Measurements from ENCODE around the gene PTPRT.

Gene PTPRT

DNA sequence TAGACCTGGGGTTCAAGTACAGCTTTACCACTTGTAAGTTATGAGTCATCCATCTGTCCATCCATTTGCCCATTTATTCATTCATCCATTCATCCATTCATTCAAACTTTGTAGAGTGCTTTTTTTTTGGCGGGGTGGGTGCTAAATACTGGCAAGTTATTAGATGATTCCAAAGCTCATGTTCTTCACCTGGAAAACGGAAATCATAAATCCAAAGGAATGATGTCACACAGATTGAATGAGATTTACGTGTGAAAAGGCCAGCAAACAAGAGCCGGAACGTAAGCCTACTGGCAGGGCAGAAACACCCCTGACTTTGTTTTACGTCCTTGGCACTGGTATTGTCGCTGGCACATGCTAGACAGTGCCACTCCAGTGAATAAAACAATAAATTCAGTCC is 1090.6 kb downstream of the PTPRT start:
- in situ Hi-C loops (cut with MboI; ENCODE audit: low sequenced_read_pairs), result no loop called here

- in situ Hi-C loops (cut with MboI; ENCODE audit: low sequenced_read_pairs), result no loop called here
Observed at GRCh38 chr20:42098418-42098817, 1091.3 kb downstream of the PTPRT start.

GRCh38 chr20:42097741-42098140 is 1092.0 kb downstream of the PTPRT start:
- in situ Hi-C loops (cut with MboI; ENCODE audit: low sequenced_read_pairs), result no loop called here

DNA sequence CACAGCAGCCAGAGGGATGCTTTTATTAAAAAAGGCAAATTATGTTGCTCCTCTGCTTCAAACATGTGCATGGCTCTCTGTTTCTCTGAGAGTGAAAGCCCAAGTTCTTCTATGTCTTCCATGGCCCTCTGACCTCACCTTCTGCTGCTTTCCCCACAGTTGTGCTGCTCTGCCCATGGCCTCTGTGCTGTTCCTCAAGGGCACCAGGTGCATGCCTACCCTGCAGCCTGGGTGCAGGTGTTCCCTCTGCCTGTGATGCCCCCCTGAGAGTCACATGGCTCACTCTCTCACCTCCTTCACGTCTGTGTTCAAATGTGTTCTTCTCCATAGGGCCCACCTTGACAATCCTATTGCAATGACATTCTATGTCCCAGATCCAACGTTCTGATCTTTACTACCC is 1094.5 kb downstream of the PTPRT start:
- in situ Hi-C loops (cut with MboI; ENCODE audit: low sequenced_read_pairs), result no loop called here

GRCh38 chr20:42093542-42094440 is 1095.9 kb downstream of the PTPRT start:
- in situ Hi-C loops (cut with MboI; ENCODE audit: low sequenced_read_pairs), result no loop called here

GRCh38 chr20:42093041-42093440 is 1096.7 kb downstream of the PTPRT start:
- in situ Hi-C loops (cut with MboI; ENCODE audit: low sequenced_read_pairs), result no loop called here

- in situ Hi-C loops (cut with MboI; ENCODE audit: low sequenced_read_pairs), result no loop called here
Observed at GRCh38 chr20:42085366-42085765, 1104.3 kb downstream of the PTPRT start.

GRCh38 chr20:42083280-42083679 is 1106.4 kb downstream of the PTPRT start:
- in situ Hi-C loops (cut with MboI; ENCODE audit: low sequenced_read_pairs), result no loop called here

DNA sequence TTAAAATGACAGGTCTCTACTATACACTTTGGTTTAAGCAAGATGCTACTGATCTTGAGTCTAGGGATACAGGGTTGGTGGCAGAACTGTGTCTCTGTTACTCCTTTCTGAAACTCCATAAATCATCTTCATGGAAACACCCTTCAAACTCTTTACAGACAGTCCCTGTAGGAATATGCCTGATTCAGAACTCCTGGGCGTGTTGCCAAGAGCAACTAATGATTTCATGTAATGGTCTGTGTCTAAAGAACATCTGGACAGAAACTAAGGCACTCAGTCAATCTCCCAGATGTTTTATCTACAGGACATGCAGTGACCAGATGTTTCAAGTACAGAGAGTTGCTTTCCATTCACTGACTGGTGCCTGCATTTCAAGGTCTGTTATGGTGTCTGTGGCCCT is 1107.1 kb downstream of the PTPRT start:
- in situ Hi-C loops (cut with MboI; ENCODE audit: low sequenced_read_pairs), result no loop called here

- in situ Hi-C loops (cut with MboI; ENCODE audit: low sequenced_read_pairs), result no loop called here
Observed at GRCh38 chr20:42080956-42081355, 1108.8 kb downstream of the PTPRT start.

GRCh38 chr20:42074944-42075343 is 1114.8 kb downstream of the PTPRT start:
- in situ Hi-C loops (cut with MboI; ENCODE audit: low sequenced_read_pairs), result no loop called here

DNA sequence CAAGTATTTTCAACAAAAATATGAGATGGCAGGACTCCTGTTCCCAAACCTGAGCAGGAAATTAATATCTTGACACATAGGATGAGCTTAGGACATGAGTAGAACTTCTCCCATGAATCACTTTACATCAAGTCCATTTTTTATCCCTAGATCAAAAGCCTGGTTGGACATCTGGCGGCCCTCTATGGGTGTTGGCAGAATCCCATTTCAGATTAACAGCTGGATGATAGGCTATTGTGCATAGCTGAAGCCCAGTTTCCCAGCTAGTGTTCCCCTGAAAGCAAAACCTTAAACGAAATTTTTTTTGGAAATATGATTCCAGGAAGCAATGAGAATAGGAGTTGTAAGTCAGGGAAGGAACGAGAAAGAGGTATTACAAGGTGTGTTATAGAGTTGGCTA is 1122.1 kb downstream of the PTPRT start:
- in situ Hi-C loops (cut with MboI; ENCODE audit: low sequenced_read_pairs), result no loop called here

- in situ Hi-C loops (cut with MboI; ENCODE audit: low sequenced_read_pairs), result no loop called here
Observed at GRCh38 chr20:42067174-42067573, 1122.5 kb downstream of the PTPRT start.

GRCh38 chr20:42063141-42063540 is 1126.6 kb downstream of the PTPRT start:
- in situ Hi-C loops (cut with MboI; ENCODE audit: low sequenced_read_pairs), result no loop called here

DNA sequence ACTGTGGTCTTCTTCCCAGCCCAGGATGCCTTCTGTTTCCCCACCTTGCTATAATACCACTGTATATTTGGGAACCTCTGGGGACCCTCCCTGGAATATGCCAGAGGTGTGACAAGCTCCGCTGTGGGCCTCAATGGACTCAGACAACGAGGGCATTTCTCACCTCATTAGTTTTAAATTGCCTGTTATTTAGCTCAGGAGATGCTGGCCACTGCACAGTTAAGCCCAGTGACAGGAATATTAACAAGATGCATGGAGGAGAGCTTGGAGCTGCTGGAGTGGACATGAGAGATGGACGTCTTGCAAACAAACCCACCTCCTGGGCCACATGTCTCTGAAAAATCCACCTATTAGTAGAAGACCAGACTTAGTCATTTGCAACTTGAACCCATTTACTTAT is 1136.4 kb downstream of the PTPRT start:
- in situ Hi-C loops (cut with MboI; ENCODE audit: low sequenced_read_pairs), result no loop called here

DNA sequence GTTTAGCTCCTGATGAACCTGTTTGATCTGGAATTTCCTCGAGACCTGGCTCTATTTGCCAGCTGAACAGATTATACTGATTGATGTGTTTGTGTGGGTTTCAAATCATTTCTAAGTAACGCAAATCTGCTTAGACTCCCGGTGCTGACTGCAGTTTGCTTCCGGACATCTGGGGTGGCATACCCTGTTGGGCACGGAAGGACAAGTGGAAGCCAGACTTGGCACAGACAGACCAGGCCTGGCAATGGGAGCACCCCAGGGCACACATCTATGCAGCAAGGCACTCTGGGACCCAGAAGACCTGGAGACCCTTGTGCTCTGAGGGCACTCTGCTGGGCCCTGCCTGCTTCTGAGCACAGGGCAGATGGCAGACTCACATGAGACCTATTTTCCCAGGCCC is 1137.8 kb downstream of the PTPRT start:
- in situ Hi-C loops (cut with MboI; ENCODE audit: low sequenced_read_pairs), result no loop called here

- in situ Hi-C loops (cut with MboI; ENCODE audit: low sequenced_read_pairs), result no loop called here
Observed at GRCh38 chr20:42046371-42047085, 1143.2 kb downstream of the PTPRT start.

DNA sequence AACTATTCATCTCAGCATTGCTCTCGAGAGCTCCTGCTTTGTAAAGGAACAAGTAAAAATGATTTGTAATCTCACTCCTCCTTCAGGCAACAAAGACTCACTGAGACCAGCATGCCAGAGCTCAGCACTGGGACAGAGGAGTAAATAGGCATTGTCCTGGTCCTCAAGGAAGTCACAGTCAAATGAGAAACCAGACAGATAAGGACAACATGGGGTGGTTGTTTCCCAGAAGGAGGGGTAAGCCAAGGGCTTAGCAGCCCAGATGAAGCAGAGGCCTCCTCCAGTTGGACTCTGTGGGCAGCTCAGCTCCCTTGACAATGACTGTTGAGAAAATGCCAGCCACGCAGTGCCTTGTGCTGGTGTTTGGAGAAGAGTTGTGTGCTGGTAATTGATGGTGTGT is 1145.8 kb downstream of the PTPRT start:
- in situ Hi-C loops (cut with MboI; ENCODE audit: low sequenced_read_pairs), result no loop called here

DNA sequence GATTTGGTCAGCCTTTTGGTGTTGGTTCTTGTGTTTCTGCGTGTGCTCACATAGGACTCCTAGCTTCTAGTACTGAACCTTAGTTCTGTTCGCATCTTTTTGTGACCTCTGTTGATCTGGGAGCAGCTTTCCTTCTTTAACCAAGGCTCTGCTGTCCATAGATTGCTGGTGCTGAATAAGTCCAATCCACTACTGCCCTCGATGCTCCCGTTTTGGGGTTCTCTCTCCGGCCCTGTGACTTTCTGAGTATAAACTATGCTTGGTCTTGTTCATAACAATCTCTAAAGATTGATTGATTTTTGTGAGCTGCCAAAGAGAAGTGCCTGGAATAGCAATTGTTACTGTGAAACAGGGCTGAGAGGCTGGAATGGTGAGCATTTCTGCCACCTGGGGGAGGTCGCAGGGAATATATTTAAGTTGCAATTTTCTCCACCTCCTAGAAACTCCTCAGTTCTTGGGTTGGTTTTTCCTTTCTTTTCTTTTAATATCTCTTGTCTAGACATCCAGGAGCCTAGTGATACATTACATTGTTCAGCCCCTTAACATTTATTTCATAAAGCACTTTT is 1148.6 kb downstream of the PTPRT start:
- in situ Hi-C loops (cut with MboI; ENCODE audit: low sequenced_read_pairs), result no loop called here

DNA sequence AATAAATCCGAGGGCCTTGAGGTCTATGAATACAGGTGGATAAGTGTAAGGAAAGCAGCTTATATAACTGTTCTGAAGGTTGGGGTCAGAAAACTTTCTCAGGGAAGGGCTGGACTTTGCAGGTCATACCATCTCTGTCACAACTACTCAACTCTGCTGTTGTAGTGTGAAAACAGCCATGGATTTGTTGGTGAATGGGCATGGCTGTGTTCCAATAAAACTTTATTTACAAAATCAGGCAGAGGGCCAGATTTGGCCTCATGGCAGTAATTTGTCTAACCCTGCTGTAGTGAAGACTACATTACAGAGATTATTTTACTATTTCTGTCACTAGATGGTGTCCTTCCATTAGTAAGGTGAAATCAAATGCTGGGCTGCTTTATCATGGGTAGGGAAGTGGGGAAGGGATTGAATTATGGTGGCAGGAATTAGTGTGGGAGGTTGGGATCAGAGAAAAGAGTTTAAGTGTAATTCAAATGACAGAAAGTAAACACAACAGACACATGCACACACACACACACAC is 1161.9 kb downstream of the PTPRT start:
- in situ Hi-C loops (cut with MboI; ENCODE audit: low sequenced_read_pairs), result no loop called here

DNA sequence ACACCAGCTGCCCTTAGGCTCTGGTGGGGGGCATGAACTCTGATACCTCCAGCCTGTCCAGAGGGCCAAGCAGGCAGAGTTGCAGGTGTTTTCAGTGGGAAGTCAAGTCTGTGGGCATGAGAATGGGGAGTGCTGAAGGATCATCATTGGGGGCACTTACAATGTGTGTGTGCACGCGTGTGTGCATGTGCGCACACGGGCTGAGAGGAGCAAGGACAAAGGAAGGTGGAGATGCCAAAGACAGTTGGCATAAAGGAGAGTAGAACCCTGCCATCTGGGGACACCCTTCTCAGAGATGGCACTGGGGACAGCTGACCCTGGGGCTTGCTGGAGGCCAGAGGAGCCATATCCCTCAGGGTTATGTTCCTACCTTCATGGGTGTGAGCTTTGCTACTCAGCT is 1163.1 kb downstream of the PTPRT start:
- in situ Hi-C loops (cut with MboI; ENCODE audit: low sequenced_read_pairs), result no loop called here

DNA sequence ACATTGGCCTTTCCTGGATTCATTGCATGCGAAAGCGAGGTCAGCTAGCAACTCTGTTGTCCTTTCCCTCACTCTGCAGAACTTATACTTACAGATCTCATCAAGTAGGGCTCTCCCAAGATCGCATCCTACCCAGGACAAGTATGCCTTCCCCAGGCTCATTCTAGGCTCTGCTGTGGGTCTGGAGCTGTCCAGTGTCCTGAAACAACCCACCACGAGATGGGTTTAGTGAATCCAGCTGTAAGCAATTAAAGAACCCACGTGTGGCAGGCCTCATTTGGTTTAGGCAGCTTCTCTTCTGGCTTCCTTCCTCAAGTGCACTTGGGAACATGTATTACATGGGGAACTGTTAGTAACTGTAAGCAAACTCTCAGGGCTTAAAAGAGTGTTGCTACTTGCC is 1165.1 kb downstream of the PTPRT start:
- in situ Hi-C loops (cut with MboI; ENCODE audit: low sequenced_read_pairs), result no loop called here
